NCI-H2227 (cell line): ENCODE data around the gene NIPAL1.
A peak's percentile ranks its signal among the peaks of the same experiment; 100 is the strongest.

Experiments used
- DNase-seq: peaks from one replicate; lab custom pipeline; 2025; ENCODE audit not compliant: unreplicated experiment; lab: John Stamatoyannopoulos, UW

NIPAL1 gene

GRCh38 chr4:48064349-48064748 is 47.8 kb downstream of the NIPAL1 start:
- no peak for DNase-seq

- no peak for DNase-seq
Observed at GRCh38 chr4:48065587-48066052, 49.0 kb downstream of the NIPAL1 start.

GRCh38 chr4:48067536-48067935 is 51.0 kb downstream of the NIPAL1 start:
- DNase-seq, result no peak

- no peak for DNase-seq
Observed at GRCh38 chr4:48068182-48068581, 51.6 kb downstream of the NIPAL1 start.

GRCh38 chr4:48069026-48069425 is 52.5 kb downstream of the NIPAL1 start:
- DNase-seq, result no peak

GRCh38 chr4:48071191-48071590 is 54.6 kb downstream of the NIPAL1 start:
- no peak for DNase-seq

GRCh38 chr4:48073567-48074103 is 57.1 kb downstream of the NIPAL1 start:
- no peak for DNase-seq

GRCh38 chr4:48074657-48075056 is 58.1 kb downstream of the NIPAL1 start:
- no peak for DNase-seq

GRCh38 chr4:48078425-48078824 is 61.9 kb downstream of the NIPAL1 start:
- DNase-seq, result peak; percentile 0

GRCh38 chr4:48078862-48079655 is 62.5 kb downstream of the NIPAL1 start:
- DNase-seq, result no peak

- DNase-seq, result no peak
Observed at GRCh38 chr4:48079972-48080391, 63.4 kb downstream of the NIPAL1 start.

- no peak for DNase-seq
Observed at GRCh38 chr4:48081196-48081595, 64.6 kb downstream of the NIPAL1 start.

- DNase-seq, result no peak
Observed at GRCh38 chr4:48082956-48083355, 66.4 kb downstream of the NIPAL1 start.

GRCh38 chr4:48085821-48086589 is 69.4 kb downstream of the NIPAL1 start:
- no peak for DNase-seq
